GM12878 (cell line): Measurements from ENCODE around the gene FKRP. TPM values are rescaled to one million over a fixed set of nuclear protein-coding genes. Genes with fewer than 3 reads are reported as not detected.
"Not testable (repeated sequence)": the region's sequence is repeated elsewhere in the genome, so short reads cannot be mapped to it uniquely, and the experiment has no call there.

Source experiments
- ATAC-seq: fragments of 200-7000 bp; cut with Tn5 transposase; 3 replicates; pipeline ENCODE4 v1.9.1; 2020; ENCODE audit warnings: mild to moderate bottlenecking, moderate library complexity
- BruUV-seq: library from RNA; stranded (reverse); fragments of 400-500 nt; replicated peaks from 2 replicates; lab custom pipeline; 2021; lab: Mats Ljungman, UMichigan
- CTCF ChIA-PET: fragments of 300-600 bp; sonication (Branson Sonifier 250); formaldehyde crosslinking; extraction: SDS; loops from one replicate; lab custom pipeline; 2021; ENCODE audit warnings: inconsistent platforms; lab: Yijun Ruan, JAX
- POLR2A ChIA-PET: fragments of 350-600 bp; formaldehyde crosslinking; extraction: SDS; loops from one replicate; lab custom pipeline; 2021; ENCODE audit warnings: inconsistent platforms; lab: Charles Lee
- RAD21 ChIA-PET: fragments of 300-600 bp; sonication (Branson Sonifier 250); formaldehyde crosslinking; loops from one replicate; lab custom pipeline; 2023; ENCODE audit warnings: antibody characterized with exemption; ENCODE audit not compliant: unreplicated experiment; lab: Charles Lee
- SMC1A ChIA-PET: fragments of 300-600 bp; sonication (Branson Sonifier 250); formaldehyde crosslinking; loops from one replicate; lab custom pipeline; 2023; ENCODE audit not compliant: unreplicated experiment, uncharacterized antibody; lab: Charles Lee
- DNase-seq: peaks from one replicate; pipeline ENCODE4 v3.0.0-alpha.2; 2011; ENCODE audit warnings: low read depth, low spot score
- FAIRE-seq: peaks from 3 replicates; lab custom pipeline; 2011; peaks lifted over from hg19 to GRCh38; lab: Jason Lieb, UNC
- H2AFZ ChIP-seq: 2 replicates; pipeline ENCODE4 v1.6.0; 2011; ENCODE audit warnings: low read depth, low read length, control low read depth; ENCODE audit not compliant: control insufficient read depth
- H3K27ac ChIP-seq: 2 replicates; pipeline ENCODE4 v1.5.1; 2011; ENCODE audit warnings: control low read depth; ENCODE audit not compliant: control insufficient read depth, insufficient read depth
- H3K27me3 ChIP-seq, 2 experiments: replicated peaks in 1 of 2; 2 replicates each; pipeline versions ENCODE4 v1.6.0 to v1.6.1; 2011; ENCODE audit warnings: low read length in 1 of 2; ENCODE audit not compliant: control insufficient read depth in 2 of 2, insufficient read depth in 2 of 2
- H3K36me3 ChIP-seq, 2 experiments: 2 replicates each; pipeline ENCODE4 v1.5.1; 2011; ENCODE audit warnings: low read length in 1 of 2; ENCODE audit not compliant: control insufficient read depth in 2 of 2, insufficient read depth in 2 of 2
- H3K4me1 ChIP-seq: 2 replicates; pipeline ENCODE4 v1.6.1; 2011; ENCODE audit warnings: mild to moderate bottlenecking, low read length, moderate library complexity, mixed read lengths; ENCODE audit not compliant: control insufficient read depth, insufficient read depth
- H3K4me2 ChIP-seq: 2 replicates; pipeline ENCODE4 v1.6.0; 2011; ENCODE audit warnings: control low read depth; ENCODE audit not compliant: control insufficient read depth, insufficient read depth
- H3K4me3 ChIP-seq: fragments of 200-600 bp; sonication (generic); 2 replicates; pipeline ENCODE4 v1.5.1; 2016
- H3K79me2 ChIP-seq: 2 replicates; pipeline ENCODE4 v1.6.0; 2011; ENCODE audit warnings: low read length; ENCODE audit not compliant: control insufficient read depth, insufficient read depth
- H3K9ac ChIP-seq: 2 replicates; pipeline ENCODE4 v1.8.0; 2011; ENCODE audit warnings: low read length, control low read depth, mixed read lengths; ENCODE audit not compliant: control insufficient read depth, insufficient read depth
- H3K9me3 ChIP-seq: replicated peaks from 3 replicates; pipeline ENCODE4 v1.5.1; 2011; ENCODE audit warnings: mild to moderate bottlenecking, low read length; ENCODE audit not compliant: control insufficient read depth, insufficient read depth
- H4K20me1 ChIP-seq: 2 replicates; pipeline ENCODE4 v1.6.0; 2011; ENCODE audit not compliant: control insufficient read depth, insufficient read depth
- CBX3 ChIP-seq: fragments of 200-600 bp; sonication (generic); IDR thresholded peaks from 2 replicates; pipeline ENCODE4 v1.6.1; 2016; ENCODE audit warnings: low read depth, borderline replicate concordance
- CHD2 ChIP-seq: IDR thresholded peaks from 2 replicates; pipeline ENCODE4 v1.6.1; 2011; ENCODE audit warnings: low read depth, low read length, improper control_type of control experiment, borderline replicate concordance
- ETV6 ChIP-seq, 2 experiments: fragments of 450-650 bp in 1 of 2; IDR thresholded peaks in 1 of 2; conservative IDR thresholded peaks in 1 of 2; 2 replicates each; pipeline ENCODE4 v1.6.1; 2014; ENCODE audit warnings: antibody characterized with exemption in 1 of 2, borderline replicate concordance in 1 of 2, low read depth in 1 of 2, mild to moderate bottlenecking in 1 of 2, moderate library complexity in 1 of 2
- LARP7 ChIP-seq: fragments of 450-650 bp; IDR thresholded peaks from 2 replicates; pipeline ENCODE4 v1.6.1; 2017; ENCODE audit warnings: mild to moderate bottlenecking
- NBN ChIP-seq: fragments of 450-650 bp; IDR thresholded peaks from 2 replicates; pipeline ENCODE4 v1.6.1; 2016
- POLR2A ChIP-seq: IDR thresholded peaks from 2 replicates; pipeline ENCODE4 v1.6.1; 2011; ENCODE audit warnings: low read depth, mild to moderate bottlenecking, low read length
- SMARCA5 ChIP-seq: fragments of 450-650 bp; IDR thresholded peaks from 2 replicates; pipeline ENCODE4 v1.6.1; 2017; ENCODE audit warnings: mild to moderate bottlenecking
- SUZ12 ChIP-seq: fragments of 200-600 bp; sonication (generic); IDR thresholded peaks from one replicate; pipeline ENCODE4 v1.6.1; 2018; ENCODE audit warnings: antibody characterized with exemption, mild to moderate bottlenecking; ENCODE audit not compliant: unreplicated experiment
- WGBS: methylation state at CpG from one replicate; pipeline ENCODE4 v1.1.6; 2016; ENCODE audit warnings: low lambda C conversion rate; ENCODE audit not compliant: insufficient replicate concordance, insufficient coverage; ENCODE audit errors: missing lambda C conversion rate; 5-methylcytosine and 5-hydroxymethylcytosine counted together
- in situ Hi-C: fragments of 300-500 bp; cut with MboI; formaldehyde crosslinking; loops from 9 replicates; pipeline ENCODE4 v1.14.3; 2018; ENCODE audit warnings: mixed read lengths
- intact Hi-C: fragments of 100-400 bp; cut with micrococcal nuclease; formaldehyde crosslinking; loops from one replicate; pipeline ENCODE4 v1.14.2; 2022; ENCODE audit not compliant: unreplicated experiment
- polyA plus RNA-seq, 11 experiments: library from polyadenylated mRNA; depleted of rRNA in 4 of 11; unstranded in 6 of 11; stranded (reverse) in 5 of 11; fragments of >200 nt; fragmentation: Nextera tagmentation in 4 of 11; fragmentation: Illumina TruSeq in 1 of 11; extraction: Ambion mirVana in 4 of 11; extraction: Trizol in 1 of 11; gene quantifications; 1 replicate in 1 of 11; 2 replicates in 10 of 11; pipeline versions ENCODE4 v1.2.1 to v1.2.3, GENCODE V29; 2011 to 2016; ENCODE audit warnings: inconsistent platforms in 2 of 11, missing spikeins in 2 of 11, low read depth in 1 of 11
- total RNA-seq, 4 experiments: library from RNA; depleted of rRNA in 3 of 4; stranded (reverse); fragments of >200 nt in 3 of 4; fragmentation: Illumina TruSeq in 1 of 4; extraction: Trizol in 1 of 4; gene quantifications; 2 replicates each; pipeline versions ENCODE4 v1.2.1 to v1.2.3, GENCODE V29; 2013 to 2021
- TF ChIP-seq, protein P1 (sequence below): fragments of 450-650 bp; IDR thresholded peaks from 2 replicates; pipeline ENCODE4 v1.6.1; 2016; ENCODE audit warnings: mild to moderate bottlenecking, moderate library complexity, borderline replicate concordance

FKRP gene
- total and polyA plus RNA-seq, 10 of the 15 experiments (the other 5 are each of a cell fraction or from before 2014, with no cell fraction given) = 1.3 to 14.1 (median 7.8) TPM

DNA sequence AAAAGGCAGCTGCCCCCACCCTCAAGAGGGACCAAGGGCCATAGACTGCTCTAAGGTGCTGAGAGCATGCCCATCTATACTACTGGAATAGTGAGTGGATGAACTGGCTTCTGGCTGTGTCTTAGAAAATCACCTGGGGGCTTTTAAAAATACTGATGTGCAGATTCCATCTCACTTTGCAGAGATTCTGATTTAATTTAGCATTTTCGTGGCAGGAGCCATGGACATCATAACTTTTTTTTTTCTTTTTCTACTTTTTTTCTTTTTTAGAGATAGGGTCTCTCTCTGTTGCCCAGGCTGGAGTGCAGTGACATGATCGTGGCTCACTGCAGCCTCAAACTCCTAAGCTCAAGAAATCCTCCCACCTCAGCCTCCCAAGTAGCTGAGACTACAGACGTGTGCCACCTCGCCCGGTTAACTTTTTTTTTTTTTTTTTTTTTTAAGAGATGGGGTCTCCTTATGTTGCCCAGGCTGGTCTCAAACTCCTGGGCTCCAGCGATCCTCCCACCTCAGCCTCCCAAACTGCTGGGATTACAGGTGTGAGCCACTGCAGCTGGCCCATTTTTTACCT is 33.0 kb upstream of the FKRP start:
- H3K4me2 ChIP-seq, H3K9me3 ChIP-seq, FAIRE-seq, H3K4me3 ChIP-seq, H2AFZ ChIP-seq, BruUV-seq, DNase-seq, intact Hi-C loops, H3K9ac ChIP-seq, H4K20me1 ChIP-seq, in situ Hi-C loops, ATAC-seq, H3K27ac ChIP-seq, H3K27me3 ChIP-seq, H3K4me1 ChIP-seq: not testable (repeated sequence)
- ChIA-PET CTCF (interaction anchor here (0.7 to 5.4 kb wide), 5 partner anchors 8 to 99 kb away, joined by 3 to 64 read pairs (median 8); no protein-coding TSS in a partner anchor), RAD21 (interaction anchor here (1.9 to 2.4 kb wide), 2 partner anchors 32 to 94 kb away, joined by 5 to 9 read pairs; partner anchors contain the start of gene FKRP), POLR2A (interaction anchor here (0.6 to 2.4 kb wide), 3 partner anchors 73 to 150 kb away, joined by 3 to 7 read pairs (median 3); no protein-coding TSS in a partner anchor), SMC1A (interaction anchor here (0.6 to 1.2 kb wide), 3 partner anchors 16 to 796 kb away, joined by 3 read pairs; no protein-coding TSS in a partner anchor)
- H3K79me2 ChIP-seq = peaks cover 50% of the 10 kb centered on the region
- WGBS = 78% methylated on average over 3 of the region's 6 CpGs
- peaks cover 6 to 15% of the 10 kb centered on the region in 2 experiments; a peak in 3 of 4 replicates for H3K36me3 ChIP-seq

DNA sequence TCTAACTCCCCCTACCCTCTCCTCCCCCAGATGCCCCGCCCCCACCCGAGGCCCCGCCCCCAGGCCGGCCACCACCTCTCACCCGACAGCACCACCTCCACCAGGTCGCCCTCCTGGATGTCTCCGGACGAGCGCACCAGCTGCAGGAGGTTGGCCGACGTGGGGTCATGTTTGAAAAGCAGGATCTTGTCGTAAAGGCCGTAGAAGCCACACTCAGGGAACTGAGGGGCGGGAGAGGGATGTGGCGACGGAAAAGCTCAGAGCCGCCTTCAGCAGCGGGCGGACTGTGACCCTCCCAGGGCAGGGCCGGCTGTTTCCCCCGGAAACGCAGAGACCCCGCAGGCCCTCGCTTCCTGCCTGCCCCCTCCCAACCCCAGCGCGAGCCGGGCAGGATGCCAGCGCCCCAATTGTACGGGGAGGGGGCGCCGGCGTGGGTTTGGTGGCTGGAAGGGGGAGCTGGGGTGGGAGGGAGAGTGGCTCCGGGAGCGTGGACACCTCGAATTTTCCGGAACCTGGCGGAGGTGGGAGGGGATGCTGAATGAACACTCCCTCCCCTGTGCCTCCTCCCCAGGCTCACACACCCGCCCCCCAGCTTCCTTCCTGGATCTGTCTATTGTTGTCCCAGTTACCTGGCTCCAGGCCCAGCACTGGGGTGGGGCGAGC is 31.9 kb upstream of the FKRP start:
- WGBS = under 1% methylated on average over 25 of the region's 39 CpGs
- CTCF ChIA-PET = interaction anchor here (0.9 to 5.4 kb wide), 10 partner anchors 10 to 127 kb away, joined by 3 to 64 read pairs (median 6); no protein-coding TSS in a partner anchor
- ATAC-seq (peak; percentile 24), DNase-seq (no peak), FAIRE-seq (no peak)
- Histone ChIP-seq H2AFZ (peak overlapping the region; percentile 39; the same call in 1 of the 2 replicates), H3K4me1 (peaks cover 13% of the 10 kb centered on the region), H3K27ac (peak overlapping the region; percentile 74), H3K9ac (peak overlapping the region; percentile 55; the same call in 1 of the 2 replicates), H3K4me3 (peak overlapping the region; percentile 91), H3K27me3 (no peaks in the 10 kb centered on the region), H4K20me1 (no peaks in the 10 kb centered on the region), H3K36me3 (peaks cover 6 to 12% of the 10 kb centered on the region in 2 experiments; a peak in 3 of 4 replicates), H3K9me3 (no peaks in the 10 kb centered on the region), H3K4me2 (peak overlapping the region; percentile 78), H3K79me2 (peaks cover 50% of the 10 kb centered on the region)
- SMC1A ChIA-PET = interaction anchor here (0.6 to 2.0 kb wide), 6 partner anchors 10 to 127 kb away, joined by 3 to 8 read pairs (median 4); no protein-coding TSS in a partner anchor
- no TSS peak for BruUV-seq
- in situ Hi-C loops = no loop called here
- intact Hi-C loops = no loop called here
- POLR2A ChIA-PET = interaction anchor here (0.6 to 2.4 kb wide), 10 partner anchors 52 to 598 kb away, joined by 3 to 7 read pairs (median 4); partner anchors contain the start of genes SAE1 and ZC3H4
- RAD21 ChIA-PET = interaction anchor here (0.6 to 2.4 kb wide), 11 partner anchors 11 to 357 kb away, joined by 3 to 14 read pairs (median 3); partner anchors contain the start of genes DACT3 and FKRP
- TF ChIP-seq ETV6 (conservative IDR thresholded peaks at IDR 0.05 in 1 of 2, IDR thresholded peaks at IDR 0.05 in 1 of 2; ENCODE audit: borderline replicate concordance in 1 of 2, low read depth in 1 of 2) (peak in 1 of 2 experiments; percentile 40; a peak in 1 of 4 replicates), CBX3 (no peak), SUZ12 (no peak), CHD2 (no peak), SMARCA5 (peak; percentile 97), LARP7 (peak; percentile 46; the same call in 1 of the 2 replicates), NBN (no peak), POLR2A (peak; percentile 58)
- TF ChIP-seq, protein P1, sequence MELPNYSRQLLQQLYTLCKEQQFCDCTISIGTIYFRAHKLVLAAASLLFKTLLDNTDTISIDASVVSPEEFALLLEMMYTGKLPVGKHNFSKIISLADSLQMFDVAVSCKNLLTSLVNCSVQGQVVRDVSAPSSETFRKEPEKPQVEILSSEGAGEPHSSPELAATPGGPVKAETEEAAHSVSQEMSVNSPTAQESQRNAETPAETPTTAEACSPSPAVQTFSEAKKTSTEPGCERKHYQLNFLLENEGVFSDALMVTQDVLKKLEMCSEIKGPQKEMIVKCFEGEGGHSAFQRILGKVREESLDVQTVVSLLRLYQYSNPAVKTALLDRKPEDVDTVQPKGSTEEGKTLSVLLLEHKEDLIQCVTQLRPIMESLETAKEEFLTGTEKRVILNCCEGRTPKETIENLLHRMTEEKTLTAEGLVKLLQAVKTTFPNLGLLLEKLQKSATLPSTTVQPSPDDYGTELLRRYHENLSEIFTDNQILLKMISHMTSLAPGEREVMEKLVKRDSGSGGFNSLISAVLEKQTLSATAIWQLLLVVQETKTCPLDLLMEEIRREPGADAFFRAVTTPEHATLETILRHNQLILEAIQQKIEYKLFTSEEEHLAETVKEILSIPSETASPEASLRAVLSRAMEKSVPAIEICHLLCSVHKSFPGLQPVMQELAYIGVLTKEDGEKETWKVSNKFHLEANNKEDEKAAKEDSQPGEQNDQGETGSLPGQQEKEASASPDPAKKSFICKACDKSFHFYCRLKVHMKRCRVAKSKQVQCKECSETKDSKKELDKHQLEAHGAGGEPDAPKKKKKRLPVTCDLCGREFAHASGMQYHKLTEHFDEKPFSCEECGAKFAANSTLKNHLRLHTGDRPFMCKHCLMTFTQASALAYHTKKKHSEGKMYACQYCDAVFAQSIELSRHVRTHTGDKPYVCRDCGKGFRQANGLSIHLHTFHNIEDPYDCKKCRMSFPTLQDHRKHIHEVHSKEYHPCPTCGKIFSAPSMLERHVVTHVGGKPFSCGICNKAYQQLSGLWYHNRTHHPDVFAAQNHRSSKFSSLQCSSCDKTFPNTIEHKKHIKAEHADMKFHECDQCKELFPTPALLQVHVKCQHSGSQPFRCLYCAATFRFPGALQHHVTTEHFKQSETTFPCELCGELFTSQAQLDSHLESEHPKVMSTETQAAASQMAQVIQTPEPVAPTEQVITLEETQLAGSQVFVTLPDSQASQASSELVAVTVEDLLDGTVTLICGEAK = no peak
